ENCODE data around the gene PDLIM7.

The PDLIM7 gene

DNA sequence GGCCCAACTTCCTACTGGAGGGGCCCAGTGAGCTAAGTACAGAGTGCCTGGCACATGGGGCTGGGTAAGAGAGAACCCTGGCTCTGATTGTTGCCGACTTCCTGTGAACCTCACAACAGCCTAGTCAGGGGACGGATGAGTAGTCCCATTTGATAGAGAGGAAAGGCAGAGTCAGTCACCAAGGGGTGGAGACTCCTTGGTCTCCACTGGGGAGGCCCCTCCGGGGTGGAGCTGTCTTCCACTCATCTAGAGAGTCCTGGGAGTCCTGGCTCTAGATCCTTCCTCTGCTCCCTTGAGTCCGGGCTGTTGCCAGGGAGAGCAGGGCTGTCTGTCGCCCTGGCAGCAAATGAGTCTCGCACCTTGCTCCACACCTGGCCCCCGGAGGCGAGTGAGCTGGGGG is 63.0 kb downstream of the PDLIM7 start:
- no peak for DNase-seq (ENCODE audit: low spot score)
- TF ChIP-seq, protein P1, sequence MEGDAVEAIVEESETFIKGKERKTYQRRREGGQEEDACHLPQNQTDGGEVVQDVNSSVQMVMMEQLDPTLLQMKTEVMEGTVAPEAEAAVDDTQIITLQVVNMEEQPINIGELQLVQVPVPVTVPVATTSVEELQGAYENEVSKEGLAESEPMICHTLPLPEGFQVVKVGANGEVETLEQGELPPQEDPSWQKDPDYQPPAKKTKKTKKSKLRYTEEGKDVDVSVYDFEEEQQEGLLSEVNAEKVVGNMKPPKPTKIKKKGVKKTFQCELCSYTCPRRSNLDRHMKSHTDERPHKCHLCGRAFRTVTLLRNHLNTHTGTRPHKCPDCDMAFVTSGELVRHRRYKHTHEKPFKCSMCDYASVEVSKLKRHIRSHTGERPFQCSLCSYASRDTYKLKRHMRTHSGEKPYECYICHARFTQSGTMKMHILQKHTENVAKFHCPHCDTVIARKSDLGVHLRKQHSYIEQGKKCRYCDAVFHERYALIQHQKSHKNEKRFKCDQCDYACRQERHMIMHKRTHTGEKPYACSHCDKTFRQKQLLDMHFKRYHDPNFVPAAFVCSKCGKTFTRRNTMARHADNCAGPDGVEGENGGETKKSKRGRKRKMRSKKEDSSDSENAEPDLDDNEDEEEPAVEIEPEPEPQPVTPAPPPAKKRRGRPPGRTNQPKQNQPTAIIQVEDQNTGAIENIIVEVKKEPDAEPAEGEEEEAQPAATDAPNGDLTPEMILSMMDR (IDR thresholded peaks at IDR 0.05; ENCODE audit: borderline replicate concordance, control extremely low read depth, extremely low read depth, insufficient read depth, missing control alignments): no peak
- in situ Hi-C loops (cut with MboI; ENCODE audit: low sequenced_read_pairs, unreplicated experiment): no loop called here

DNA sequence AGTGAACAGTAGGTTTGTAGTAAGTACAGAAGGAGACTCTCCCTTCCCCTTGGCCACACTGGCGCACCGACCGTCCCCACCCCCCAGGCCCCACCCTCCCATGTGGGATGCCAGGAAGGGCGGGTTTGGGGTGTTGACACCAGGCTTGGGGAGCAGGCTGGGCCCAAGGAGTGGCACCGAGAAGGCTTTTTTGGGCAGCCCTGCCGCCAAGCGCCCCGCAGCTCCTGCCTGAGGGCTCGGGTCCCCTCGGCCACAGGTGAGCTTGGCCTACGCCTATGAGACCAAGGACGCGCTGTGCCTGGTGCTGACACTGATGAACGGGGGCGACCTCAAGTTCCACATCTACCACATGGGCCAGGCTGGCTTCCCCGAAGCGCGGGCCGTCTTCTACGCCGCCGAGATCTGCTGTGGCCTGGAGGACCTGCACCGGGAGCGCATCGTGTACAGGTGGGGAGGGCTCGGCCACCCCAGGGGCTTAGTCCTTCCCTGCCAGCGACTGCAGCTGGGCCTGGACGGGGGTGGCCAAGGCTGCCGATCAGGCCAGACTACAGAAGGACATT is 63.7 kb downstream of the PDLIM7 start:
- in situ Hi-C loops (cut with MboI; ENCODE audit: low sequenced_read_pairs, unreplicated experiment): no loop called here
- TF ChIP-seq, protein P1 (IDR thresholded peaks at IDR 0.05; ENCODE audit: borderline replicate concordance, control extremely low read depth, extremely low read depth, insufficient read depth, missing control alignments): no peak
- DNase-seq (ENCODE audit: low spot score): no peak

Data from GM13976 (cell line).